ENCODE results near the gene COA1.
"Not testable (repeated sequence)": the region's sequence is repeated elsewhere in the genome, so short reads cannot be mapped to it uniquely, and the experiment has no call there.

COA1 gene

DNA sequence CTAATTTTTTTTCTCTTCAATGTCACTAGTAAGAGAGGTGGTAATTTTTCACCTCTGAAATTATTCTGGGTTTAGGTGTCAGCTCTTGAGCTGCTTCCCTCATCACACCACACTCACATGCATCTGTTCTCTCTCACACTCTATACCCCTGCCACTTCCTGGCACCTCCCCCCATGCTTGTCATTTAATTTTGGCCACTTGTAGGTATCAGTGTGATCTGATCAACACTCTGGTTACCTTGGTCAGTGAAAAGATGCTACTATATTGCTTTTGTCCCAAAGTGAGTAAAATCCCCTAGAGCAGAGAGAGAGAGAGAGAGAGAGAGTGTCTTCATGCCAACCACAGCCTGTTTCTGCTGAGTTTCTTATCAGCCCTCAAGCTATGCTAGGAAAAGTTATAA, 103.9 kb downstream of the COA1 start:
- DNase-seq: no peak

DNA sequence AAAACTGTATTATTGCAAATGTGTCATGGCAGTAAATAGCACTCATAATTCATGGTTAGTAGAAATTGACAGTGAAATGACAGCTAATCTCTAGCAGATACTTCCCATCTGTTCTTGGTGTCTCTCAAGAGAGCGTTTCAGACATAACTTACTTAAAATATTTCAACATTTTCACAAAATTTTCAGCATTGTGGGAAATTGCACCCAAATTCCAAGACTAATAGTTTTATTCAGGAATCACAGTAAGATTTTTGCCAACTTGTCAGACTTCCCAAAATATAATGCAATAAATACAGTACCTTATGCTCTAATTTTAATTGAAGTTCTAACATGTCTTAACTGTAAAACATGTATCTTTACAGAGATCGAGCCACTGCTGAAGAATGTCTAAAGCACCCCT, 105.2 kb downstream of the COA1 start:
- no peak for DNase-seq

- no peak for DNase-seq
These were observed 107.4 kb downstream of the COA1 start for GRCh38 chr7:43621729-43622448.

DNA sequence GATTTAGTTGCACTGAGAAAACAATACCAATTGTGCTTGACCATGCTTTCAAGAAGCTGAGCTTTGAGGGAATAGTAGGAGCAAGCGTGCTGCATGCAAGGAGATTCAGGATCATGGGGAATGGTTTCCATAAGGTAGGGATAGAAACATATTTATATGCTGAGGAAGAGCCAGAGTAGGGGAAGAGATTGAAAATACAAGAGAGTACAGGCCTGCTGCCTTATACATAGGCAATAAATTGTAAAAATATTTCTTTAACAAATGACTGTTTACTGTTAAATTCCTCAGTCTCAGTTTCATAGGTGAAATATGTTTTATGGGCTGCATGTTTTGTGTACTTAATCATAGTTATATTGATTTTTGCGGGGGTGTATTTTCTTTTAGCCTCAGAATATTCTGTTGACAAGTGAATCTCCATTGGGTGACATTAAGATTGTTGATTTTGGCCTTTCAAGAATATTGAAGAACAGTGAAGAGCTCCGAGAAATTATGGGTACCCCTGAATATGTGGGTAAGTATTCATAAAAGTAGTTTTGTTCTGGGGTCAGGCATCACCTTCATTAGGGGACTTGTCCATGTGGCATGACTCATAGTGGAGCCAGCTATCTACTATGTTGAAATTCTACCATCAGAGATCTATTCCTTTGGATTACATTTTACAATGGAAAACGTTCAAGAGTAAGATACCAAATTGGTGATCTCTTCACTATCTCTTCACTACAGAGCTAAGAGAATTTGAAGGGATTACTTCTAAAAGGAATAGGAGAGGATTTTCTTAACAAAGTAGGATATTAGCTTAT, 109.9 kb downstream of the COA1 start:
- no peak for DNase-seq

DNA sequence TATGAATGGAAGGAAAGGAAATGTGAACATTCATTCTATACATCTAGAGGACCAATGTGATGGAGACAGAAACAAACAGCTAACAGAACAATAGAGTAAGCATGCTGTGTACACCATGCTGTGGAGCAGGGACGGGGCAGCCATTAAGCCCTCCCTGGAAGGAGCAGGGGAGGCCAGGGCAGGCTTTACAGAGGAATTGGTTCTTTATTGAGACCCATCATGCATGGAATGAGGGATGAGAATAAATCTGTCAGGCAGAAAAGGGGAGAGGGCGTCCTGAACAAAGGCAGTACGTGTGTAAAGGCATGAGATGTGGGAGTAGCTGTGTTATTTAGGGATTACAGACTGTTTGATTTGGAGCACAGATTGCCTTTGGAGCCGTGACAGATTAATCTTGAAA, 111.2 kb downstream of the COA1 start:
- DNase-seq: no peak

DNA sequence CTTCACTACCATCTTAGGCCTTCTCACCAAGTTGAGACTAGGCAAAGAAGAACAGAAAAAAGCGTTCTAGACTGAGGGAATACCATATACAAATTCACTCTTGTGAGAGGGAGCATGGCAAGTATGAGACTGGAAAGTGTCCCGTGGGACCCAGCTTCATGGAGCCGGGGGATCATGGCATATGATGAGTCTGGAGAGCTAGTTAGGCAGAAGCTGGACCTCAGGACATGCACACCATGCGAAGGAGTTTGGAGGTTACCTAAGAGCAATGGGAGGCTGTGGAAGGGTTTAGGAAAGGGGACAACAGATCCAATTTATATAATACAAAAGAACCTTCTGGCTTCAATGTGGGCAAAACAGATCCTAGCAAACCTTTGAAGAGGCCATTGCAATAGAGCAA, 112.3 kb downstream of the COA1 start:
- DNase-seq: no peak

DNA sequence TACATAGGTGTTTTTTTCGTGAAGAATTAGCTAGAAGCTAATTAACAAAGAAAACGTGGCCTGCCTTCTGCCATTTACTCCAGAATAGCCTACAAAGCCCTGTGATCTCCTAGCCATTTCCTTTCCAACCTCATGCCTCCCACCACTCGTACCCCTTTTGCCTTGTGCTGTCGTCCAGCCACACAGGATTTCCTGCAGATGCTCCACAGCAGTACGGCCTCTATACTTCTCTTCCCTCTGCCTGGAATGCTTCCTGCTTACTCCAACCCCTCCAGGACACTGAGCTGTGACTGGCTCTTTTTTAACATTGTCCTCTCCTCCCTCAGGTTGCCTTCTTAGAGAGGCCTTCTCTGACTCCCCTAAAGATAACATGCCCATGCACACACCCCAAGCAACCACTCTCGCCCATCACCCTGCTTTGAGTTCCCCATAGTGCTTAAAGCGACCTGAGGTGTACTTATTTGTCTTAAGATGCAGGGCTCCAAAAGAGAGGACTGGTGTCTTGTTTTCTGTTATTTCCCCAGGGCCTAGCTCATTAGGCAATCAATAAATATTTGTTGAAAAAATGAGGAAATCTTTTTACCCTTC, 113.7 kb downstream of the COA1 start:
- DNase-seq: no peak

- DNase-seq: no peak
These were observed 116.4 kb downstream of the COA1 start for GRCh38 chr7:43612599-43613589.

DNA sequence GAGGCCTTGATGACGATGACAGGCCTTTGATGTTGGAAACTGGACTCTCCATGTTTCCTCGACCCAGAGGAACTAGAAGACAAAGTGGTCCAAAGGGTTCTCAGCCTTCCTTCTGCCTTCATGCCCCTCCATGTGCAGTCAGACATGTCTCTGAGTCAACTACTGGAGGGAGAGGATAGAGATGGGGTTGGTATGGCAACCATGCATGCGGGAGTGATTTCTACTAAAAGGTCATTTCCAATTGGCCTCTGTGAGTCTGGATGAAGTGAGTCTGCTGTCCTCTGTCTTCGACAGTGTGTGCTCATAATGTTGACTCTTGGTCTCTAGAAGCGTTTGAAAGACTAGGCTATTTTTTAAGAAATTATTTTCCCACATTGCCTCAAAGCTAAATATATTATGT, 117.2 kb downstream of the COA1 start:
- DNase-seq: no peak

DNA sequence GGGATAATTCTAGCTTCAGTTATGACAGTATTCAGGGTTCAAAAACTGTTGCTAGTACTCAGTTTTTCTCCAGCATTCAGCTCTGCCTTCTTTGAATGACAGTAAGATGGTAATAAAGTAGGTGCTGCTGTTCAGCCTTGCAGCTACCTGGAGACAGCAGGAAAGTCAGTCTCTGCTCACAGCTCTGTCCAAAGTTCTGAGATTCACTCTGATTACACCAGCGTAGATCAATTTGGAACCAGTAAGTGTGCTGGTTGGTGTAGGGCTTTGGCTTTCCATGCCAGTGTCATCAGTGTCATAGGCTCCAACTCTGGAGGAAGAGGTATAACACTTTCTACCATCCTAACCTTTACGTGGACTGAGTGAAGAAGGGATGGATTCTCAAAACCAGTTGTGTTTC, 120.2 kb downstream of the COA1 start:
- DNase-seq: no peak

- no peak for DNase-seq
These were observed 125.1 kb downstream of the COA1 start for GRCh38 chr7:43604251-43604650.

- DNase-seq: no peak
These were observed 127.1 kb downstream of the COA1 start for GRCh38 chr7:43602256-43602655.

- no peak for DNase-seq
These were observed 129.3 kb downstream of the COA1 start for GRCh38 chr7:43600056-43600455.

DNA sequence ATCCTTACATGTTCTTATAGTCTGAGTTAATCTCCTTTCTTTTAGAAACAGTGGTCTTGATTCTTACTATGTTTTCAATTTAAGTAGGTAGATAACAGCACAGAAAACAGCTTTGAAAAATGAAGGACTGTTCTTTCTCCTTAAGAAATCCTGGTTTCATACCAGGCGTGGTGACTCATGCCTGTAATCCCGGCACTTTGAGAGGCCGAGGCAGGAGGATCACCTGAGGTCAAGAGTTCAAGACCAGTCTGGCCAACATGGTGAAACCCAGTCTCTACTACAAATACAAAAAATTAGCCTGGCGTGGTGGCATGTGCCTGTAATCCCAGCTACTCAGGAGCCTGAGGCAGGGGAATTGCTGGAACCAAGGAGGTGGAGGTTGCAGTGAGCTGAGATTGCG, 132.9 kb downstream of the COA1 start:
- DNase-seq: not testable (repeated sequence)

DNA sequence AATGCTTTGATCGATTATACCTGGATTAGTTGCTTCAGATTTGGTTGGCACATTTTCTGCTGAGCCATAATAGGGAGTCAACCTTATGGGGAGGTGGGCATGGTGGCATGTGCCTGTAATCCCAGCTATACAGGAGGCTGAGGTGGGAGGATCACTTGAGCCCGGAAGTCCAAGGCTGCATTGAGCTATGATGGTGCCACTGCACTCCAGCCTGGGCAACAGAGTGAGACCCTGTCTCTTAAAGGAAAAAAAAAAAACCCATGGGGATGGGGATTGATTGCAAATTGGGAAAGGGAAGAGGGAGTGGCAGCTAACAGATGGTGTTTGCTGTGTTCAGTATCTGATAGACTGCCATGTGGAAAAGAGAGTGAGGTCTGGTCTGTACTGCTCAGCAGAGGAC, 135.3 kb downstream of the COA1 start:
- no peak for DNase-seq

DNA sequence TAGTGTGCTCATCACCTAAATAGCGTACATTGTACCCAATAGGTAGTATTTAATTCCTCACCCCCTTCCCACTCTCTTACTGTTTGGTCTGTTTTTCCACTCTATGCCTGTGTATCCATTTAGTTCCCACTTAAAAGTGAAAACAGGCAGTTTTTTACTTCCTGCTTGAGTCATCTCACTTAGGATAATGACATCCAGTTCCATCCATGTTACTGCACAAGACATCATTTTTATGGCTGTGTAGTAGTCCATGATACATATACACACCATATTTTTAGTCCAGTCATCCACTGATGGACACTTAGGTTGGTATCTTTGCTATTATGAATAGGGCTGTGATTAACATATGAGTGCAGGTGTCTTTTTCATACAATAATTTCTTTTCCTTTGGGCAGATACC, 136.3 kb downstream of the COA1 start:
- no peak for DNase-seq

GRCh38 chr7:43592326-43592725, 137.0 kb downstream of the COA1 start:
- DNase-seq: no peak

DNA sequence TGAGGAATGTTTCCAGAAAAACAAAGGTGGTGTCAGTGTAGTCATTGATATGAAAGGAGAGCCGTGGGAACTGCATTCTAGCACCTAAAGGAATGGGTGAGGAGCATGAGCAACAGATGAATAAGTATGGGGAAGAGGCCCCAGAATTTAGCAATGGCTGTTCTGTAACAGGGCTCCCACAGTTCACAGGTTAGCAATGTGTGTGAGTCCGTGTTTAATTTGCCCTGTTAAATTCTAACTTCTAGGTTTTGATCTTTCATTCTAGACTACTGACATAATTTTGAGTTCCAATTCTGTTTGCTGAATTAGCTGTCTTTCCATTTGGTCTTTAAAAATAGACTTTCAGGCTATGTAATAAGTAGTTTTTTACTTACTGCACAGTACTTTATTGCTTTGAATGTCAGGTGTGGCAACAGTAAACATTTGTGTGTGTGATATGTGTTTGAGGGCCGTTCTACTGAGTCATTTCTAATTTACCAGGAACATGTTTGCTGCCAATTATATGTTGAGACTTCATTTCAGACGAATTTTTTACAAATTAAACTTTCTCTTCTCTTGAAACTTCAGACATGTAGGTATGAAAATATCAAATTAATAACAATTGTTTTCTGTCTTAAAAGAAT, 137.7 kb downstream of the COA1 start:
- DNase-seq: no peak

GRCh38 chr7:43590862-43591557, 138.3 kb downstream of the COA1 start:
- DNase-seq: no peak

DNA sequence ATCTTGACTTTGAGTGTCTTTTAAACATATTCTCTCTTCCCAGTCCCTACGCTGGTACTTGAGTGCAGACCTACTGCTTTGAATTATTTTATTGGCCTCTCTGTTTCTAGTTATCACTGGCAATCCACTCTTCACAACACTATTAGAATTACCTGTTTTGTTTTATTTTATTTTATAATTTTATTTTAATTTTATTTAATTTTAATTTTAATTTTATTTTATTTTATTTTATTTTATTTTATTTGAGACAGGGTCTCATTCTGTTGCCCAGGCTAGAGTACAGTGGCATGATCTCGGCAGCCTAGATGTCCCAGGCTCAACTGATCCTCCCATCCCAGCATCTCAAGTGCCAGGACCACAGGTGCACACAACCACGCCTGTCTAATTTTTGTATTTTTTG, 139.6 kb downstream of the COA1 start:
- no peak for DNase-seq

Measured in NCI-H1436 treated with DMSO at 0.1 percent for 48 hours (cell line).